Measurements from ENCODE around the gene RIMS1. TPM values are rescaled to one million over a fixed set of nuclear protein-coding genes. Genes with fewer than 3 reads are reported as not detected.

RIMS1 gene
- total and polyA plus RNA-seq, 2 of the 13 experiments (the other 11 are each of a cell fraction or from before 2014, with no cell fraction given) = not detected

- H3K4me1 ChIP-seq (ENCODE audit: insufficient read depth, low read length) = no peaks in the 10 kb centered on the region
- no TSS peak for BruUV-seq (replicated peaks)
- FAIRE-seq (no peak), DNase-seq (ENCODE audit: low spot score) (no peak), ATAC-seq (no peak)
- ChIA-PET CTCF (ENCODE audit: low intra/inter-chr PET ratio, low total read pairs) (no interaction called here), POLR2A (no interaction called here)
- H3K9ac ChIP-seq (ENCODE audit: insufficient read depth, low read depth, low read length) = no peak overlapping the region
- WGBS (ENCODE audit: low lambda C conversion rate) = 7% methylated on average over 4 of the region's 9 CpGs
- H3K4me2 ChIP-seq (ENCODE audit: low read depth, low read length) = no peak overlapping the region
- H3K4me3 ChIP-seq (replicated peaks in 1 of 3; ENCODE audit: insufficient read depth in 1 of 3, low read depth in 2 of 3, low read length in 3 of 3) = no peak overlapping the region
- intact Hi-C loops (cut with micrococcal nuclease; ENCODE audit: unreplicated experiment) (no loop called here), in situ Hi-C loops (cut with HindIII; ENCODE audit: extremely low pct_ligation_motif_present, low pct_unique_long_range_greater_than_20kb) (no loop called here)
- no peaks in the 10 kb centered on the region for H3K79me2 ChIP-seq (ENCODE audit: insufficient read depth, low read length)
- no peaks in the 10 kb centered on the region for H4K20me1 ChIP-seq (ENCODE audit: insufficient read depth, low read length)
- TF ChIP-seq SSRP1 (CRISPR knock-in tag; IDR thresholded peaks at IDR 0.05) (no peak), ZNF766 (CRISPR knock-in tag; IDR thresholded peaks at IDR 0.05; ENCODE audit: borderline replicate concordance) (no peak), REPIN1 (CRISPR knock-in tag; IDR thresholded peaks at IDR 0.05; ENCODE audit: borderline replicate concordance, low read depth) (no peak), FOXC1 (CRISPR knock-in tag; IDR thresholded peaks at IDR 0.05; ENCODE audit: borderline replicate concordance) (no peak)
- H2AFZ ChIP-seq (ENCODE audit: low read length) = no peak overlapping the region
- H3K27me3 ChIP-seq (ENCODE audit: control insufficient read depth in 1 of 2, insufficient read depth in 2 of 2, low read length in 2 of 2) = no peaks in the 10 kb centered on the region
- H3K36me3 ChIP-seq (replicated peaks in 1 of 2; ENCODE audit: control insufficient read depth in 1 of 2, insufficient read depth in 2 of 2, low read length in 2 of 2) = no peaks in the 10 kb centered on the region
- H3K27ac ChIP-seq (ENCODE audit: extremely low read length, insufficient read depth, low read length) = no peak overlapping the region
- H3K9me3 ChIP-seq (ENCODE audit: low read length) = no peaks in the 10 kb centered on the region
Observed at GRCh38 chr6:72316675-72317380, 430.5 kb downstream of the RIMS1 start.

GRCh38 chr6:72321788-72322187 lies 435.4 kb downstream of the RIMS1 start:
- H3K36me3 ChIP-seq (replicated peaks in 1 of 2; ENCODE audit: control insufficient read depth in 1 of 2, insufficient read depth in 2 of 2, low read length in 2 of 2) = no peaks in the 10 kb centered on the region
- POLR2A ChIA-PET = no interaction called here
- ATAC-seq (no peak), FAIRE-seq (no peak), DNase-seq (ENCODE audit: low spot score) (no peak)
- CTCF ChIA-PET (ENCODE audit: low intra/inter-chr PET ratio, low total read pairs) = no interaction called here
- H3K27ac ChIP-seq (ENCODE audit: extremely low read length, insufficient read depth, low read length) = no peak overlapping the region
- no peaks in the 10 kb centered on the region for H3K27me3 ChIP-seq (ENCODE audit: control insufficient read depth in 1 of 2, insufficient read depth in 2 of 2, low read length in 2 of 2)
- no peak overlapping the region for H3K4me3 ChIP-seq (replicated peaks in 1 of 3; ENCODE audit: insufficient read depth in 1 of 3, low read depth in 2 of 3, low read length in 3 of 3)
- intact Hi-C loops (cut with micrococcal nuclease; ENCODE audit: unreplicated experiment) (no loop called here), in situ Hi-C loops (cut with HindIII; ENCODE audit: extremely low pct_ligation_motif_present, low pct_unique_long_range_greater_than_20kb) (no loop called here)
- H3K79me2 ChIP-seq (ENCODE audit: insufficient read depth, low read length) = no peaks in the 10 kb centered on the region
- no peaks in the 10 kb centered on the region for H4K20me1 ChIP-seq (ENCODE audit: insufficient read depth, low read length)
- no peaks in the 10 kb centered on the region for H3K4me1 ChIP-seq (ENCODE audit: insufficient read depth, low read length)
- no TSS peak for BruUV-seq (replicated peaks)
- no peaks in the 10 kb centered on the region for H3K9me3 ChIP-seq (ENCODE audit: low read length)
- H3K4me2 ChIP-seq (ENCODE audit: low read depth, low read length) = no peak overlapping the region
- H2AFZ ChIP-seq (ENCODE audit: low read length) = no peak overlapping the region
- H3K9ac ChIP-seq (ENCODE audit: insufficient read depth, low read depth, low read length) = no peak overlapping the region
- TF ChIP-seq AFF4 (CRISPR knock-in tag; IDR thresholded peaks at IDR 0.05) = no peak
- no peak for TF ChIP-seq ZNF547 (CRISPR knock-in tag; IDR thresholded peaks at IDR 0.05)
- no peak for TF ChIP-seq ZNF83 (CRISPR knock-in tag; IDR thresholded peaks at IDR 0.05; ENCODE audit: borderline replicate concordance)
- no peak for TF ChIP-seq EP300 (IDR thresholded peaks at IDR 0.05; ENCODE audit: low read depth in 2 of 2, low read length in 2 of 2)
- TF ChIP-seq EP300 (CRISPR knock-in tag; IDR thresholded peaks at IDR 0.05; ENCODE audit: borderline replicate concordance) = no peak
- TF ChIP-seq GATA4 (IDR thresholded peaks at IDR 0.05; ENCODE audit: borderline replicate concordance, low read depth) = no peak
- no peak for TF ChIP-seq FOXC1 (CRISPR knock-in tag; IDR thresholded peaks at IDR 0.05; ENCODE audit: borderline replicate concordance)
- TF ChIP-seq NFE2L2 (IDR thresholded peaks at IDR 0.05; ENCODE audit: low read length) = no peak
- no peak for TF ChIP-seq CBX2 (IDR thresholded peaks at IDR 0.05; ENCODE audit: low read depth, low read length)
- no peak for TF ChIP-seq CBX2 (CRISPR knock-in tag; IDR thresholded peaks at IDR 0.05; ENCODE audit: low read depth)
- TF ChIP-seq ZFY (CRISPR knock-in tag; IDR thresholded peaks at IDR 0.05) = no peak
- TF ChIP-seq ZNF143 (CRISPR knock-in tag; IDR thresholded peaks at IDR 0.05) = no peak
- no peak for TF ChIP-seq STAG1 (CRISPR knock-in tag; IDR thresholded peaks at IDR 0.05)
- TF ChIP-seq PAX8 (CRISPR knock-in tag; IDR thresholded peaks at IDR 0.05; ENCODE audit: borderline replicate concordance) = no peak

All from HepG2 (cell line).